ENCODE results near the gene CUX1.

GRCh38 chr7:101814081-101814990 is 3.1 kb upstream of the CUX1 start:
- TF ChIP-seq ZNF133 (tag by site-specific recombination; IDR thresholded peaks at IDR 0.05) = no peak
- no peak for TF ChIP-seq RBAK (tag by site-specific recombination; IDR thresholded peaks at IDR 0.05)
- TF ChIP-seq ZBTB21 (tag by site-specific recombination; IDR thresholded peaks at IDR 0.05) = no peak
- no peak for TF ChIP-seq PRDM4 (tag by site-specific recombination; IDR thresholded peaks at IDR 0.05)
- no peak for TF ChIP-seq ZSCAN16 (tag by site-specific recombination; IDR thresholded peaks at IDR 0.05)
- TF ChIP-seq ZNF266 (tag by site-specific recombination; IDR thresholded peaks at IDR 0.05; ENCODE audit: low read depth) = no peak
